WTC11 (cell line): ENCODE measurements around the gene MARK3. TPM values are rescaled to one million over a fixed set of nuclear protein-coding genes. Genes with fewer than 3 reads are reported as not detected.

Experiments
- ATAC-seq: fragments of 200-7000 bp; cut with Tn5 transposase; 2 replicates; pipeline ENCODE4 v1.10.0; 2021; ENCODE audit warnings: mild to moderate bottlenecking, moderate library complexity
- CTCF ChIA-PET: fragments of 300-600 bp; sonication (Branson Sonifier 250); formaldehyde crosslinking; loops from one replicate; lab custom pipeline; 2021; ENCODE audit warnings: antibody characterized with exemption; lab: Charles Lee
- POLR2A ChIA-PET: fragments of 350-600 bp; sonication (Branson Sonifier 250); formaldehyde crosslinking; loops from one replicate; lab custom pipeline; 2021; ENCODE audit warnings: antibody characterized with exemption; lab: Charles Lee
- DNase-seq: peaks from one replicate; pipeline ENCODE4 v3.0.0; 2021; ENCODE audit warnings: low spot score
- H3K27ac Mint-ChIP-seq: 2 replicates; pipeline ENCODE4 v1.8.0; 2021; ENCODE audit warnings: mixed read lengths
- H3K27me3 Mint-ChIP-seq: 2 replicates; pipeline ENCODE4 v1.8.0; 2021; ENCODE audit warnings: low read depth, mild to moderate bottlenecking, moderate library complexity, mixed read lengths
- H3K36me3 Mint-ChIP-seq: 2 replicates; pipeline ENCODE4 v1.8.0; 2021; ENCODE audit warnings: mixed read lengths
- H3K4me1 Mint-ChIP-seq: 2 replicates; pipeline ENCODE4 v1.8.0; 2022; ENCODE audit warnings: mixed read lengths
- H3K4me3 Mint-ChIP-seq: 2 replicates; pipeline ENCODE4 v1.8.0; 2021; ENCODE audit warnings: mild to moderate bottlenecking, moderate library complexity, mixed read lengths
- H3K9me3 Mint-ChIP-seq: 2 replicates; pipeline ENCODE4 v1.8.0; 2021; ENCODE audit warnings: mixed read lengths
- ELF4 ChIP-seq: sonication (generic); formaldehyde crosslinking; IDR thresholded peaks from 2 replicates; pipeline ENCODE4 v1.8.1; 2022; ENCODE audit warnings: low read depth, mild to moderate bottlenecking, moderate library complexity, missing genetic modification reagents
- total RNA-seq: library from RNA; stranded (reverse); gene quantifications from 3 replicates; pipeline ENCODE4 v1.2.3, GENCODE V29; 2021
- TF ChIP-seq, protein P1 (sequence below): sonication (generic); formaldehyde crosslinking; IDR thresholded peaks from 2 replicates; pipeline ENCODE4 v1.8.0; 2022; ENCODE audit warnings: missing genetic modification reagents
- TF ChIP-seq, protein P2 (sequence below): sonication (generic); formaldehyde crosslinking; IDR thresholded peaks from 2 replicates; pipeline ENCODE4 v1.8.1; 2023; ENCODE audit warnings: mild to moderate bottlenecking, missing genetic modification reagents, borderline replicate concordance
- TF ChIP-seq, protein P3 (sequence below): sonication (generic); formaldehyde crosslinking; IDR thresholded peaks from 2 replicates; pipeline ENCODE4 v1.8.0; 2022; ENCODE audit warnings: mild to moderate bottlenecking, missing genetic modification reagents
- TF ChIP-seq, protein P4 (sequence below): fragments of 250-450 bp; sonication (Bioruptor Pico); conservative IDR thresholded peaks from 2 replicates; pipeline ENCODE4 v1.9.0; 2021; ENCODE audit warnings: mild to moderate bottlenecking
- TF ChIP-seq, protein P5 (sequence below): sonication (generic); formaldehyde crosslinking; IDR thresholded peaks from 2 replicates; pipeline ENCODE4 v1.8.0; 2022; ENCODE audit warnings: mild to moderate bottlenecking, missing genetic modification reagents
- TF ChIP-seq, protein P6 (sequence below): sonication (generic); formaldehyde crosslinking; IDR thresholded peaks from 2 replicates; pipeline ENCODE4 v1.8.1; 2022; ENCODE audit warnings: missing genetic modification reagents, borderline replicate concordance
- TF ChIP-seq, protein P7 (sequence below): sonication (generic); formaldehyde crosslinking; IDR thresholded peaks from 2 replicates; pipeline ENCODE4 v1.8.1; 2023; ENCODE audit warnings: mild to moderate bottlenecking, missing genetic modification reagents, moderate library complexity
- TF ChIP-seq, protein P8 (sequence below): fragments of 250-450 bp; sonication (Bioruptor Pico); IDR thresholded peaks from 2 replicates; pipeline ENCODE4 v2.1.2; 2022; ENCODE audit warnings: mild to moderate bottlenecking, moderate library complexity
- TF ChIP-seq, protein P9 (sequence below): fragments of 250-450 bp; sonication (Bioruptor Pico); IDR thresholded peaks from 2 replicates; pipeline ENCODE4 v1.9.0; 2021; ENCODE audit warnings: moderate library complexity, mild to moderate bottlenecking, inconsistent platforms, borderline replicate concordance

The MARK3 gene
- total RNA-seq, 1 experiment from 2014 or later: 93.7 TPM

DNA sequence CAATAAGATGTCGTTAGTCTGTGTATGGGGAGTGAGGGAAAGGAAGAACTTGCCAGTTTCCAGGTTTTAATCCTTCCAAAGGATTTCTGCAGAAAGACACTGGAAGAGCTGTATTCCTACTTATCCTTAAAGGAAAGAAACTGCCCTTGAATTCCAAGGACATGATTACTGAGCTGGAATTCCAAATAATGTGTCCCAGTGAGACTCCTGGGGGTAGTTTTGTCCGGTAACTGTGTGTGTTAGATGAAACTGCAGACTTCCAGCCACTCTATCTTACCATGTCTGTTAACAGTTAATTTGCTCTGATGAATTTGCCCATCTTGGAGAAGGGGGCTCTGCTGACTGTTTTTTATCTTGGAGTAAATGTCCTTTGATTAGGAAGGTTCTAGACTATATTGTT, 104.4 kb downstream of the MARK3 start:
- TF ChIP-seq, protein P1, sequence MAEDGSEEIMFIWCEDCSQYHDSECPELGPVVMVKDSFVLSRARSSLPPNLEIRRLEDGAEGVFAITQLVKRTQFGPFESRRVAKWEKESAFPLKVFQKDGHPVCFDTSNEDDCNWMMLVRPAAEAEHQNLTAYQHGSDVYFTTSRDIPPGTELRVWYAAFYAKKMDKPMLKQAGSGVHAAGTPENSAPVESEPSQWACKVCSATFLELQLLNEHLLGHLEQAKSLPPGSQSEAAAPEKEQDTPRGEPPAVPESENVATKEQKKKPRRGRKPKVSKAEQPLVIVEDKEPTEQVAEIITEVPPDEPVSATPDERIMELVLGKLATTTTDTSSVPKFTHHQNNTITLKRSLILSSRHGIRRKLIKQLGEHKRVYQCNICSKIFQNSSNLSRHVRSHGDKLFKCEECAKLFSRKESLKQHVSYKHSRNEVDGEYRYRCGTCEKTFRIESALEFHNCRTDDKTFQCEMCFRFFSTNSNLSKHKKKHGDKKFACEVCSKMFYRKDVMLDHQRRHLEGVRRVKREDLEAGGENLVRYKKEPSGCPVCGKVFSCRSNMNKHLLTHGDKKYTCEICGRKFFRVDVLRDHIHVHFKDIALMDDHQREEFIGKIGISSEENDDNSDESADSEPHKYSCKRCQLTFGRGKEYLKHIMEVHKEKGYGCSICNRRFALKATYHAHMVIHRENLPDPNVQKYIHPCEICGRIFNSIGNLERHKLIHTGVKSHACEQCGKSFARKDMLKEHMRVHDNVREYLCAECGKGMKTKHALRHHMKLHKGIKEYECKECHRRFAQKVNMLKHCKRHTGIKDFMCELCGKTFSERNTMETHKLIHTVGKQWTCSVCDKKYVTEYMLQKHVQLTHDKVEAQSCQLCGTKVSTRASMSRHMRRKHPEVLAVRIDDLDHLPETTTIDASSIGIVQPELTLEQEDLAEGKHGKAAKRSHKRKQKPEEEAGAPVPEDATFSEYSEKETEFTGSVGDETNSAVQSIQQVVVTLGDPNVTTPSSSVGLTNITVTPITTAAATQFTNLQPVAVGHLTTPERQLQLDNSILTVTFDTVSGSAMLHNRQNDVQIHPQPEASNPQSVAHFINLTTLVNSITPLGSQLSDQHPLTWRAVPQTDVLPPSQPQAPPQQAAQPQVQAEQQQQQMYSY (CRISPR knock-in tag): no peak
- TF ChIP-seq, protein P2, sequence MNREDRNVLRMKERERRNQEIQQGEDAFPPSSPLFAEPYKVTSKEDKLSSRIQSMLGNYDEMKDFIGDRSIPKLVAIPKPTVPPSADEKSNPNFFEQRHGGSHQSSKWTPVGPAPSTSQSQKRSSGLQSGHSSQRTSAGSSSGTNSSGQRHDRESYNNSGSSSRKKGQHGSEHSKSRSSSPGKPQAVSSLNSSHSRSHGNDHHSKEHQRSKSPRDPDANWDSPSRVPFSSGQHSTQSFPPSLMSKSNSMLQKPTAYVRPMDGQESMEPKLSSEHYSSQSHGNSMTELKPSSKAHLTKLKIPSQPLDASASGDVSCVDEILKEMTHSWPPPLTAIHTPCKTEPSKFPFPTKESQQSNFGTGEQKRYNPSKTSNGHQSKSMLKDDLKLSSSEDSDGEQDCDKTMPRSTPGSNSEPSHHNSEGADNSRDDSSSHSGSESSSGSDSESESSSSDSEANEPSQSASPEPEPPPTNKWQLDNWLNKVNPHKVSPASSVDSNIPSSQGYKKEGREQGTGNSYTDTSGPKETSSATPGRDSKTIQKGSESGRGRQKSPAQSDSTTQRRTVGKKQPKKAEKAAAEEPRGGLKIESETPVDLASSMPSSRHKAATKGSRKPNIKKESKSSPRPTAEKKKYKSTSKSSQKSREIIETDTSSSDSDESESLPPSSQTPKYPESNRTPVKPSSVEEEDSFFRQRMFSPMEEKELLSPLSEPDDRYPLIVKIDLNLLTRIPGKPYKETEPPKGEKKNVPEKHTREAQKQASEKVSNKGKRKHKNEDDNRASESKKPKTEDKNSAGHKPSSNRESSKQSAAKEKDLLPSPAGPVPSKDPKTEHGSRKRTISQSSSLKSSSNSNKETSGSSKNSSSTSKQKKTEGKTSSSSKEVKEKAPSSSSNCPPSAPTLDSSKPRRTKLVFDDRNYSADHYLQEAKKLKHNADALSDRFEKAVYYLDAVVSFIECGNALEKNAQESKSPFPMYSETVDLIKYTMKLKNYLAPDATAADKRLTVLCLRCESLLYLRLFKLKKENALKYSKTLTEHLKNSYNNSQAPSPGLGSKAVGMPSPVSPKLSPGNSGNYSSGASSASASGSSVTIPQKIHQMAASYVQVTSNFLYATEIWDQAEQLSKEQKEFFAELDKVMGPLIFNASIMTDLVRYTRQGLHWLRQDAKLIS: no peak
- TF ChIP-seq ELF4 (CRISPR knock-in tag): no peak
- TF ChIP-seq, protein P3, sequence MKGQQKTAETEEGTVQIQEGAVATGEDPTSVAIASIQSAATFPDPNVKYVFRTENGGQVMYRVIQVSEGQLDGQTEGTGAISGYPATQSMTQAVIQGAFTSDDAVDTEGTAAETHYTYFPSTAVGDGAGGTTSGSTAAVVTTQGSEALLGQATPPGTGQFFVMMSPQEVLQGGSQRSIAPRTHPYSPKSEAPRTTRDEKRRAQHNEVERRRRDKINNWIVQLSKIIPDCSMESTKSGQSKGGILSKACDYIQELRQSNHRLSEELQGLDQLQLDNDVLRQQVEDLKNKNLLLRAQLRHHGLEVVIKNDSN: no peak
- TF ChIP-seq, protein P4, sequence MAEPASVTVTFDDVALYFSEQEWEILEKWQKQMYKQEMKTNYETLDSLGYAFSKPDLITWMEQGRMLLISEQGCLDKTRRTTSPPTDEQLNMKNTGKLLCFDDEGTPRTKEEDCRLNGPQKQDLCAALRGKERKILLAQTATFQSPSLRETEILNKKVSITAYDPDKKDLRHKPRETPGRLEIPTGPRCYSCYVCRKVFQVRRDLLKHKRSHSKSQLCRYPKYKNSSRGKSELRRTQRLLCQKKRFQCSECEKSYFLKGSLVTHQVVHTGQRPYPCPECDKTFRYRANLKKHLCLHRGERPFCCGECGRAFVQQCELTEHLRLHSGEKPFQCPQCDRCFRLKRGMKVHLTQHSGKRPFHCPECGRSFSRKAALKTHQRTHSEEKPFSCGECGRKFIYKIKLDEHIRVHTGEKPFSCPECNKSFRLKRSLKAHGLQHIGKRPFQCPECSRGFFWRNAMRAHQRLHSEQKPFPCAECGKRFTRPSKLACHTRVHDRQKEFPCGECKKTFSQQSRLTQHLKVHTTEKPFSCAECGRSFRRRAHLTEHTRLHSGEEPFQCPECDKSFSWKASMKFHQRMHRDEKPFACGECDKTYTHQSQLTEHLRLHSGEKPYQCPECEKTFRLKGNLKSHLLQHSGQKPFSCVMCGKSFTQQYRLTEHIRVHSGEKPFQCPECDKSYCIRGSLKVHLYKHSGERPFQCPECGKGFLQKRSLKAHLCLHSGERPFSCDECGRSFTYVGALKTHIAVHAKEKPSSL (CRISPR knock-in tag): no peak
- TF ChIP-seq, protein P5, sequence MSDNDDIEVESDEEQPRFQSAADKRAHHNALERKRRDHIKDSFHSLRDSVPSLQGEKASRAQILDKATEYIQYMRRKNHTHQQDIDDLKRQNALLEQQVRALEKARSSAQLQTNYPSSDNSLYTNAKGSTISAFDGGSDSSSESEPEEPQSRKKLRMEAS (CRISPR knock-in tag): no peak
- TF ChIP-seq, protein P6, sequence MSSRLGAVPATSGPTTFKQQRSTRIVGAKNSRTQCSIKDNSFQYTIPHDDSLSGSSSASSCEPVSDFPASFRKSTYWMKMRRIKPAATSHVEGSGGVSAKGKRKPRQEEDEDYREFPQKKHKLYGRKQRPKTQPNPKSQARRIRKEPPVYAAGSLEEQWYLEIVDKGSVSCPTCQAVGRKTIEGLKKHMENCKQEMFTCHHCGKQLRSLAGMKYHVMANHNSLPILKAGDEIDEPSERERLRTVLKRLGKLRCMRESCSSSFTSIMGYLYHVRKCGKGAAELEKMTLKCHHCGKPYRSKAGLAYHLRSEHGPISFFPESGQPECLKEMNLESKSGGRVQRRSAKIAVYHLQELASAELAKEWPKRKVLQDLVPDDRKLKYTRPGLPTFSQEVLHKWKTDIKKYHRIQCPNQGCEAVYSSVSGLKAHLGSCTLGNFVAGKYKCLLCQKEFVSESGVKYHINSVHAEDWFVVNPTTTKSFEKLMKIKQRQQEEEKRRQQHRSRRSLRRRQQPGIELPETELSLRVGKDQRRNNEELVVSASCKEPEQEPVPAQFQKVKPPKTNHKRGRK: no peak
- TF ChIP-seq, protein P7, sequence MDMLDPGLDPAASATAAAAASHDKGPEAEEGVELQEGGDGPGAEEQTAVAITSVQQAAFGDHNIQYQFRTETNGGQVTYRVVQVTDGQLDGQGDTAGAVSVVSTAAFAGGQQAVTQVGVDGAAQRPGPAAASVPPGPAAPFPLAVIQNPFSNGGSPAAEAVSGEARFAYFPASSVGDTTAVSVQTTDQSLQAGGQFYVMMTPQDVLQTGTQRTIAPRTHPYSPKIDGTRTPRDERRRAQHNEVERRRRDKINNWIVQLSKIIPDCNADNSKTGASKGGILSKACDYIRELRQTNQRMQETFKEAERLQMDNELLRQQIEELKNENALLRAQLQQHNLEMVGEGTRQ (CRISPR knock-in tag): no peak
- TF ChIP-seq, protein P8, sequence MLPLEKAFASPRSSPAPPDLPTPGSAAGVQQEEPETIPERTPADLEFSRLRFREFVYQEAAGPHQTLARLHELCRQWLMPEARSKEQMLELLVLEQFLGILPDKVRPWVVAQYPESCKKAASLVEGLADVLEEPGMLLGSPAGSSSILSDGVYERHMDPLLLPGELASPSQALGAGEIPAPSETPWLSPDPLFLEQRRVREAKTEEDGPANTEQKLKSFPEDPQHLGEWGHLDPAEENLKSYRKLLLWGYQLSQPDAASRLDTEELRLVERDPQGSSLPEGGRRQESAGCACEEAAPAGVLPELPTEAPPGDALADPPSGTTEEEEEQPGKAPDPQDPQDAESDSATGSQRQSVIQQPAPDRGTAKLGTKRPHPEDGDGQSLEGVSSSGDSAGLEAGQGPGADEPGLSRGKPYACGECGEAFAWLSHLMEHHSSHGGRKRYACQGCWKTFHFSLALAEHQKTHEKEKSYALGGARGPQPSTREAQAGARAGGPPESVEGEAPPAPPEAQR: no peak
- TF ChIP-seq, protein P9, sequence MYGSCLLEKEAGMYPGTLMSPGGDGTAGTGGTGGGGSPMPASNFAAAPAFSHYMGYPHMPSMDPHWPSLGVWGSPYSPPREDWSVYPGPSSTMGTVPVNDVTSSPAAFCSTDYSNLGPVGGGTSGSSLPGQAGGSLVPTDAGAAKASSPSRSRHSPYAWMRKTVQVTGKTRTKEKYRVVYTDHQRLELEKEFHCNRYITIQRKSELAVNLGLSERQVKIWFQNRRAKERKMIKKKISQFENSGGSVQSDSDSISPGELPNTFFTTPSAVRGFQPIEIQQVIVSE (CRISPR knock-in tag): no peak
- no peaks in the 10 kb centered on the region for H3K9me3 Mint-ChIP-seq
- CTCF ChIA-PET: interaction anchor here (1.1 to 1.3 kb wide), 2 partner anchors 11 to 16 kb away, joined by 3 to 4 read pairs; no protein-coding TSS in a partner anchor
- no peak overlapping the region for H3K27ac Mint-ChIP-seq
- no peaks in the 10 kb centered on the region for H3K27me3 Mint-ChIP-seq
- DNase-seq: no peak
- POLR2A ChIA-PET: no interaction called here
- H3K4me3 Mint-ChIP-seq: no peak overlapping the region
- ATAC-seq: no peak
- H3K36me3 Mint-ChIP-seq: peaks cover 18% of the 10 kb centered on the region
- H3K4me1 Mint-ChIP-seq: no peaks in the 10 kb centered on the region
